Transverse colon (tissue), 4 donors: Measurements from ENCODE around the gene CAMK2D. TPM values are rescaled to one million over a fixed set of nuclear protein-coding genes. Genes with fewer than 3 reads are reported as not detected.

Experiments used
- DNase-seq: peaks from one replicate; pipeline ENCODE4 v3.0.0-alpha.2; 2019
- H3K27ac ChIP-seq, 4 donors: fragments of 200-600 bp; sonication (generic); 2 replicates each; pipeline ENCODE4 v1.5.1; 2016 to 2018; ENCODE audit warnings: inconsistent platforms in 4 of 4
- H3K27me3 ChIP-seq: fragments of 200-600 bp; sonication (generic); 2 replicates; pipeline ENCODE4 v1.5.1; 2017; ENCODE audit warnings: inconsistent platforms
- H3K36me3 ChIP-seq, 4 donors: fragments of 200-600 bp; sonication (generic); 2 replicates each; pipeline ENCODE4 v1.5.1; 2017 to 2019; ENCODE audit warnings: inconsistent platforms in 4 of 4
- H3K4me1 ChIP-seq, 4 donors: fragments of 200-600 bp; sonication (generic); 2 replicates each; pipeline ENCODE4 v1.5.1; 2017 to 2020; ENCODE audit warnings: inconsistent platforms in 4 of 4
- H3K4me3 ChIP-seq, 4 donors: fragments of 200-600 bp; sonication (generic); 1 replicate in 1 of 4; 2 replicates in 3 of 4; pipeline versions ENCODE4 v1.5.1 to v1.6.1; 2017 to 2019; ENCODE audit warnings: inconsistent platforms in 4 of 4
- H3K9me3 ChIP-seq, 2 donors: fragments of 200-600 bp; sonication (generic); 2 replicates each; pipeline ENCODE4 v1.5.1; 2017 to 2019; ENCODE audit warnings: inconsistent platforms in 2 of 2
- EP300 ChIP-seq: sonication (generic); formaldehyde crosslinking; IDR thresholded peaks from one replicate; pipeline ENCODE4 v1.6.1; 2017; ENCODE audit warnings: antibody characterized with exemption, low read depth
- POLR2A ChIP-seq: fragments of 450-650 bp; IDR thresholded peaks from one replicate; pipeline ENCODE4 v1.6.1; 2016; ENCODE audit warnings: antibody characterized with exemption, mild to moderate bottlenecking, moderate library complexity
- POLR2AphosphoS5 ChIP-seq, 3 donors: sonication (generic); formaldehyde crosslinking; IDR thresholded peaks; one replicate each; pipeline ENCODE4 v1.6.1; 2016; ENCODE audit warnings: antibody characterized with exemption in 3 of 3
- WGBS, 2 donors: methylation state at CpG; one replicate each; pipeline ENCODE4 v1.1.5; 2018; ENCODE audit warnings: low coverage in 1 of 2; 5-methylcytosine and 5-hydroxymethylcytosine counted together
- in situ Hi-C, 4 donors: fragments of 200-750 bp; cut with MboI; loops; one replicate each; pipeline versions ENCODE4 v1.15.0 to v1.15.1; 2017; ENCODE audit warnings: low sequenced_read_pairs in 3 of 4, low pct_ligation_motif_present in 1 of 4, low pct_unique_long_range_greater_than_20kb in 1 of 4
- intact Hi-C: fragments of 100-400 bp; cut with DNase I; formaldehyde crosslinking; loops from one replicate; pipeline ENCODE4 v1.15.1; 2023; ENCODE audit warnings: low total_unique reads
- total RNA-seq, 4 donors: library from RNA; depleted of rRNA; stranded (reverse); fragments of >200 nt; gene quantifications; one replicate each; pipeline ENCODE4 v1.1.0, GENCODE V29; 2016
- TF ChIP-seq, protein P1 (sequence below), 5 experiments: fragments of 200-600 bp in 3 of 5; fragments of 450-650 bp in 2 of 5; sonication (generic) in 3 of 5; IDR thresholded peaks; 1 replicate in 2 of 5; 2 replicates in 3 of 5; pipeline ENCODE4 v1.5.1; 2016 to 2017; ENCODE audit warnings: antibody characterized with exemption in 5 of 5, inconsistent platforms in 3 of 5, mild to moderate bottlenecking in 2 of 5, moderate library complexity in 1 of 5

Gene CAMK2D
- total RNA-seq, 4 donors from 2014 or later: 54.5 to 107 (median 84.7) TPM

GRCh38 chr4:113666386-113667114 lies 95.0 kb downstream of the CAMK2D start:
- TF ChIP-seq POLR2AphosphoS5 (IDR thresholded peaks at IDR 0.05): no peak
- TF ChIP-seq, protein P1, sequence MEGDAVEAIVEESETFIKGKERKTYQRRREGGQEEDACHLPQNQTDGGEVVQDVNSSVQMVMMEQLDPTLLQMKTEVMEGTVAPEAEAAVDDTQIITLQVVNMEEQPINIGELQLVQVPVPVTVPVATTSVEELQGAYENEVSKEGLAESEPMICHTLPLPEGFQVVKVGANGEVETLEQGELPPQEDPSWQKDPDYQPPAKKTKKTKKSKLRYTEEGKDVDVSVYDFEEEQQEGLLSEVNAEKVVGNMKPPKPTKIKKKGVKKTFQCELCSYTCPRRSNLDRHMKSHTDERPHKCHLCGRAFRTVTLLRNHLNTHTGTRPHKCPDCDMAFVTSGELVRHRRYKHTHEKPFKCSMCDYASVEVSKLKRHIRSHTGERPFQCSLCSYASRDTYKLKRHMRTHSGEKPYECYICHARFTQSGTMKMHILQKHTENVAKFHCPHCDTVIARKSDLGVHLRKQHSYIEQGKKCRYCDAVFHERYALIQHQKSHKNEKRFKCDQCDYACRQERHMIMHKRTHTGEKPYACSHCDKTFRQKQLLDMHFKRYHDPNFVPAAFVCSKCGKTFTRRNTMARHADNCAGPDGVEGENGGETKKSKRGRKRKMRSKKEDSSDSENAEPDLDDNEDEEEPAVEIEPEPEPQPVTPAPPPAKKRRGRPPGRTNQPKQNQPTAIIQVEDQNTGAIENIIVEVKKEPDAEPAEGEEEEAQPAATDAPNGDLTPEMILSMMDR (IDR thresholded peaks at IDR 0.05): no peak
- no peak for TF ChIP-seq POLR2A
- TF ChIP-seq EP300: no peak
- no peaks in the 10 kb centered on the region for H3K4me1 ChIP-seq
- WGBS, 2 donors: 66 to 85% methylated on average over 4 to 8 of the region's 8 CpGs
- H3K4me3 ChIP-seq: no peak overlapping the region
- H3K27me3 ChIP-seq: no peaks in the 10 kb centered on the region
- intact Hi-C loops: no loop called here
- H3K9me3 ChIP-seq: no peaks in the 10 kb centered on the region
- no peak for DNase-seq
- H3K36me3 ChIP-seq: no peaks in the 10 kb centered on the region
- in situ Hi-C loops: no loop called here
- H3K27ac ChIP-seq: no peak overlapping the region

DNA sequence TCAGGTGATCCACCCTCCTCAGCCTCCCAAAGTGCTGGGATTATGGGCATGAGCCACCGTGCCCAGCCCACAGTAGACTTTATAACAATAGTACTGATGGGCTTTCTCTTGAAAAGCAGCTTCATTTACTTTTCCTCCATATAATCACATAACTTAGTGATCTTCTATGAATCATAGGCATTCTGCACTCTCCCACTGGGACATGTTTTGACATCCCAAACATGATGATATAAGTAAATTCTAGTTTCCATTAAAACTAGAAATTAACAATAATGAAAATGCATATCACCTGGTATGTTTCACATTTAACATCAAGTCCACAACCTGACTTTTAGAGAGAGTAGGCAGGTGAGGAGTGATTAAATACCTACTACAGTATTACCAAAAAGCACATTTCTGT lies 96.5 kb downstream of the CAMK2D start:
- DNase-seq: no peak
- TF ChIP-seq EP300 (no peak), POLR2AphosphoS5 (IDR thresholded peaks at IDR 0.05) (no peak), POLR2A (no peak)
- TF ChIP-seq, protein P1 (IDR thresholded peaks at IDR 0.05): no peak
- in situ Hi-C loops: no loop called here
- H3K9me3 ChIP-seq: no peaks in the 10 kb centered on the region
- H3K27me3 ChIP-seq: no peaks in the 10 kb centered on the region
- H3K4me1 ChIP-seq: peaks cover 0 to 5% (median 0%) of the 10 kb centered on the region in 4 donors
- H3K27ac ChIP-seq: no peak overlapping the region
- intact Hi-C loops: no loop called here
- WGBS, 2 donors: 72 to 100% methylated on average over 1 of the region's 1 CpG
- no peaks in the 10 kb centered on the region for H3K36me3 ChIP-seq
- H3K4me3 ChIP-seq: no peak overlapping the region

DNA sequence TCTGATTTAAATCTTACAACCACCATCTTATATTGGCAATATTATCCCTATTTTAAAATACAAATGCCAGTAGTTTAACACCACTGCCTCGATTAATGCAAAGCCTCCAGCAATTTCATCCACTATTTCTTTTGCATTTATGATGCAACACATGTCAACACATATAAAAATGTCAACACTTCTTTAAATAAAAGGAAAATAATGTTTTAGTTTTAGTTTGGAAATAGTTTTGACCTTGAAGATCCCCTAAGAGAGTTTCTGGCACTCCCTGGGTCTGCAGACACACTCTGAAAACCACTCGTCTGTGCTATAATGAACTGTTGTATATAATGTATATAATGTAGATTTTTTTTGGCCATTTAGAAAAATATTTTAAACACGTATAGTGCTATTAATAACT lies 99.0 kb downstream of the CAMK2D start:
- intact Hi-C loops: no loop called here
- DNase-seq: no peak
- TF ChIP-seq, protein P1 (IDR thresholded peaks at IDR 0.05): no peak
- TF ChIP-seq EP300: no peak
- no peak for TF ChIP-seq POLR2A
- no peak for TF ChIP-seq POLR2AphosphoS5 (IDR thresholded peaks at IDR 0.05)
- no peak overlapping the region for H3K27ac ChIP-seq
- peaks cover 0 to 17% (median 0%) of the 10 kb centered on the region in 4 donors for H3K4me1 ChIP-seq
- in situ Hi-C loops: no loop called here
- WGBS, 2 donors: 80 to 94% methylated on average over 3 of the region's 3 CpGs
- H3K4me3 ChIP-seq: no peak overlapping the region
- no peaks in the 10 kb centered on the region for H3K36me3 ChIP-seq
- no peaks in the 10 kb centered on the region for H3K27me3 ChIP-seq
- no peaks in the 10 kb centered on the region for H3K9me3 ChIP-seq

- 100% methylated on average over 1 of the region's 1 CpG for WGBS, 2 donors
- Histone ChIP-seq H3K36me3 (no peaks in the 10 kb centered on the region), H3K4me1 (peaks cover 0 to 25% (median 0%) of the 10 kb centered on the region in 4 donors), H3K4me3 (no peak overlapping the region), H3K27me3 (no peaks in the 10 kb centered on the region), H3K27ac (no peak overlapping the region), H3K9me3 (no peaks in the 10 kb centered on the region)
- intact Hi-C loops: no loop called here
- TF ChIP-seq POLR2AphosphoS5 (IDR thresholded peaks at IDR 0.05): no peak
- TF ChIP-seq, protein P1 (IDR thresholded peaks at IDR 0.05): no peak
- DNase-seq: no peak
- in situ Hi-C loops: no loop called here
These were observed 102.4 kb downstream of the CAMK2D start for GRCh38 chr4:113659127-113659526.
